Calu3 (cell line): ENCODE data around the gene MTMR3. TPM values are rescaled to one million over a fixed set of nuclear protein-coding genes. Genes with fewer than 3 reads are reported as not detected.

Experiments used
- BruUV-seq: library from RNA; stranded (reverse); fragments of 400-500 nt; replicated peaks from 2 replicates; lab custom pipeline; 2021; lab: Mats Ljungman, UMichigan
- CTCF ChIA-PET: fragments of 300-600 bp; sonication (Branson Sonifier 250); formaldehyde crosslinking; loops from one replicate; lab custom pipeline; 2022; ENCODE audit warnings: antibody characterized with exemption; lab: Charles Lee
- DNase-seq: peaks from one replicate; pipeline ENCODE4 v3.0.0; 2022
- H3K27ac Mint-ChIP-seq: one replicate; pipeline ENCODE4 v1.8.0; 2022; ENCODE audit warnings: mixed read lengths; ENCODE audit not compliant: unreplicated experiment
- H3K27me3 Mint-ChIP-seq: one replicate; pipeline ENCODE4 v1.8.0; 2022; ENCODE audit warnings: mixed read lengths; ENCODE audit not compliant: unreplicated experiment
- H3K36me3 Mint-ChIP-seq: one replicate; pipeline ENCODE4 v1.8.0; 2022; ENCODE audit warnings: mild to moderate bottlenecking, moderate library complexity, mixed read lengths; ENCODE audit not compliant: insufficient read depth, unreplicated experiment
- H3K4me1 Mint-ChIP-seq: one replicate; pipeline ENCODE4 v1.8.0; 2022; ENCODE audit warnings: mild to moderate bottlenecking, low read depth, mixed read lengths; ENCODE audit not compliant: unreplicated experiment
- H3K4me3 Mint-ChIP-seq: one replicate; pipeline ENCODE4 v1.8.0; 2022; ENCODE audit warnings: mild to moderate bottlenecking, low read depth, moderate library complexity, mixed read lengths; ENCODE audit not compliant: unreplicated experiment
- H3K9me3 Mint-ChIP-seq: one replicate; pipeline ENCODE4 v1.8.0; 2022; ENCODE audit warnings: low read depth, mixed read lengths; ENCODE audit not compliant: unreplicated experiment
- intact Hi-C: fragments of 100-400 bp; cut with micrococcal nuclease; formaldehyde crosslinking; loops from one replicate; pipeline ENCODE4 v1.10.0; 2022; ENCODE audit not compliant: unreplicated experiment
- total RNA-seq: library from RNA; stranded (reverse); gene quantifications from 2 replicates; pipeline ENCODE4 v1.2.3, GENCODE V29; 2022
- TF ChIP-seq, protein P1 (sequence below): fragments of 200-600 bp; IDR thresholded peaks from one replicate; pipeline ENCODE4 v1.8.0; 2022; ENCODE audit warnings: antibody characterized with exemption; ENCODE audit not compliant: unreplicated experiment

The MTMR3 gene
- total RNA-seq, 1 experiment from 2014 or later, result 34.5 TPM

- BruUV-seq, result no TSS peak
- intact Hi-C loops, result no loop called here
- Mint-ChIP-seq H3K4me1 (peaks cover 21% of the 10 kb centered on the region), H3K36me3 (peaks cover 14% of the 10 kb centered on the region), H3K4me3 (no peak overlapping the region), H3K27me3 (no peaks in the 10 kb centered on the region), H3K27ac (no peak overlapping the region), H3K9me3 (no peaks in the 10 kb centered on the region)
- TF ChIP-seq, protein P1, sequence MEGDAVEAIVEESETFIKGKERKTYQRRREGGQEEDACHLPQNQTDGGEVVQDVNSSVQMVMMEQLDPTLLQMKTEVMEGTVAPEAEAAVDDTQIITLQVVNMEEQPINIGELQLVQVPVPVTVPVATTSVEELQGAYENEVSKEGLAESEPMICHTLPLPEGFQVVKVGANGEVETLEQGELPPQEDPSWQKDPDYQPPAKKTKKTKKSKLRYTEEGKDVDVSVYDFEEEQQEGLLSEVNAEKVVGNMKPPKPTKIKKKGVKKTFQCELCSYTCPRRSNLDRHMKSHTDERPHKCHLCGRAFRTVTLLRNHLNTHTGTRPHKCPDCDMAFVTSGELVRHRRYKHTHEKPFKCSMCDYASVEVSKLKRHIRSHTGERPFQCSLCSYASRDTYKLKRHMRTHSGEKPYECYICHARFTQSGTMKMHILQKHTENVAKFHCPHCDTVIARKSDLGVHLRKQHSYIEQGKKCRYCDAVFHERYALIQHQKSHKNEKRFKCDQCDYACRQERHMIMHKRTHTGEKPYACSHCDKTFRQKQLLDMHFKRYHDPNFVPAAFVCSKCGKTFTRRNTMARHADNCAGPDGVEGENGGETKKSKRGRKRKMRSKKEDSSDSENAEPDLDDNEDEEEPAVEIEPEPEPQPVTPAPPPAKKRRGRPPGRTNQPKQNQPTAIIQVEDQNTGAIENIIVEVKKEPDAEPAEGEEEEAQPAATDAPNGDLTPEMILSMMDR, result no peak
- no peak for DNase-seq
- CTCF ChIA-PET, result interaction anchor here (1.0 kb wide), 1 partner anchor 21 kb away, joined by 6 read pairs; no protein-coding TSS in a partner anchor
Observed at GRCh38 chr22:29842172-29842571, 40.8 kb upstream of the MTMR3 start.

- H3K4me3 Mint-ChIP-seq, result no peak overlapping the region
- CTCF ChIA-PET, result interaction anchor here (1.0 kb wide), 1 partner anchor 21 kb away, joined by 6 read pairs; no protein-coding TSS in a partner anchor
- no peaks in the 10 kb centered on the region for H3K27me3 Mint-ChIP-seq
- no TSS peak for BruUV-seq
- no peak overlapping the region for H3K27ac Mint-ChIP-seq
- intact Hi-C loops, result no loop called here
- peak; percentile 25 for DNase-seq
- peaks cover 9% of the 10 kb centered on the region for H3K36me3 Mint-ChIP-seq
- H3K4me1 Mint-ChIP-seq, result peaks cover 21% of the 10 kb centered on the region
- no peaks in the 10 kb centered on the region for H3K9me3 Mint-ChIP-seq
- TF ChIP-seq, protein P1, result no peak
Observed at GRCh38 chr22:29842740-29843139, 40.2 kb upstream of the MTMR3 start.

GRCh38 chr22:29846290-29846689 is 36.7 kb upstream of the MTMR3 start:
- intact Hi-C loops, result no loop called here
- no TSS peak for BruUV-seq
- DNase-seq, result no peak
- Mint-ChIP-seq H3K36me3 (no peaks in the 10 kb centered on the region), H3K27me3 (no peaks in the 10 kb centered on the region), H3K9me3 (no peaks in the 10 kb centered on the region), H3K27ac (no peak overlapping the region), H3K4me3 (no peak overlapping the region), H3K4me1 (peaks cover 11% of the 10 kb centered on the region)
- CTCF ChIA-PET, result interaction anchor here (1.5 kb wide), 1 partner anchor 23 kb away, joined by 3 read pairs; no protein-coding TSS in a partner anchor
- TF ChIP-seq, protein P1, result no peak

GRCh38 chr22:29848111-29848510 is 34.9 kb upstream of the MTMR3 start:
- intact Hi-C loops, result no loop called here
- no TSS peak for BruUV-seq
- H3K36me3 Mint-ChIP-seq, result no peaks in the 10 kb centered on the region
- no peaks in the 10 kb centered on the region for H3K4me1 Mint-ChIP-seq
- CTCF ChIA-PET, result no interaction called here
- no peaks in the 10 kb centered on the region for H3K27me3 Mint-ChIP-seq
- no peak overlapping the region for H3K4me3 Mint-ChIP-seq
- H3K27ac Mint-ChIP-seq, result no peak overlapping the region
- TF ChIP-seq, protein P1, result no peak
- no peak for DNase-seq
- no peaks in the 10 kb centered on the region for H3K9me3 Mint-ChIP-seq
